GM21786 (cell line): ENCODE data around the gene NHS.

Experiments used
- ATAC-seq: cut with Tn5 transposase; IDR thresholded peaks from one replicate; pipeline ENCODE4 v1.9.1; 2021; ENCODE audit not compliant: unreplicated experiment

The NHS gene

GRCh38 chrX:17656556-17656955 lies 281.6 kb downstream of the NHS start:
- ATAC-seq = no peak

- ATAC-seq = no peak
Measured at GRCh38 chrX:17662391-17662790, 287.4 kb downstream of the NHS start.

- no peak for ATAC-seq
Measured at GRCh38 chrX:17668929-17669328, 293.9 kb downstream of the NHS start.

GRCh38 chrX:17669458-17669857 lies 294.5 kb downstream of the NHS start:
- no peak for ATAC-seq

GRCh38 chrX:17669891-17670290 lies 294.9 kb downstream of the NHS start:
- ATAC-seq = no peak

GRCh38 chrX:17670874-17671273 lies 295.9 kb downstream of the NHS start:
- ATAC-seq = no peak

GRCh38 chrX:17674601-17675000 lies 299.6 kb downstream of the NHS start:
- ATAC-seq = no peak

- ATAC-seq = no peak
Measured at GRCh38 chrX:17679261-17679660, 304.3 kb downstream of the NHS start.

GRCh38 chrX:17679820-17680219 lies 304.8 kb downstream of the NHS start:
- ATAC-seq = no peak

GRCh38 chrX:17680732-17681413 lies 305.9 kb downstream of the NHS start:
- no peak for ATAC-seq

- no peak for ATAC-seq
Measured at GRCh38 chrX:17682259-17682658, 307.3 kb downstream of the NHS start.

- no peak for ATAC-seq
Measured at GRCh38 chrX:17685026-17685425, 310.0 kb downstream of the NHS start.

- no peak for ATAC-seq
Measured at GRCh38 chrX:17687648-17688047, 312.6 kb downstream of the NHS start.

GRCh38 chrX:17689971-17690409 lies 315.0 kb downstream of the NHS start:
- peak; percentile 79 for ATAC-seq

GRCh38 chrX:17692709-17693346 lies 317.8 kb downstream of the NHS start:
- ATAC-seq = no peak

- no peak for ATAC-seq
Measured at GRCh38 chrX:17697191-17697590, 322.2 kb downstream of the NHS start.

GRCh38 chrX:17700976-17701375 lies 326.0 kb downstream of the NHS start:
- ATAC-seq = no peak

- no peak for ATAC-seq
Measured at GRCh38 chrX:17703201-17703600, 328.2 kb downstream of the NHS start.

- no peak for ATAC-seq
Measured at GRCh38 chrX:17705211-17705610, 330.2 kb downstream of the NHS start.

- no peak for ATAC-seq
Measured at GRCh38 chrX:17706676-17707075, 331.7 kb downstream of the NHS start.

GRCh38 chrX:17707731-17708130 lies 332.7 kb downstream of the NHS start:
- ATAC-seq = no peak

GRCh38 chrX:17710871-17711301 lies 335.9 kb downstream of the NHS start:
- no peak for ATAC-seq

GRCh38 chrX:17713288-17713687 lies 338.3 kb downstream of the NHS start:
- ATAC-seq = no peak
